DND-41 (cell line): ENCODE data around the gene CCDC102B.

Experiments used
- ATAC-seq: fragments of 200-7000 bp; cut with Tn5 transposase; 3 replicates; pipeline ENCODE4 v1.9.1; 2021; ENCODE audit warnings: low read depth; ENCODE audit not compliant: insufficient read depth
- DNase-seq: peaks from one replicate; pipeline ENCODE4 v3.0.0-alpha.2; 2020
- H2AFZ ChIP-seq: 2 replicates; pipeline ENCODE4 v1.6.0; 2012; ENCODE audit warnings: low read depth, low read length
- H3K27ac ChIP-seq: 2 replicates; pipeline ENCODE4 v1.5.1; 2012; ENCODE audit warnings: low read length, inconsistent platforms
- H3K27me3 ChIP-seq: fragments of 200-600 bp; sonication (generic); 2 replicates; pipeline ENCODE4 v1.6.0; 2012; ENCODE audit warnings: low read length, mild to moderate bottlenecking, inconsistent platforms; ENCODE audit not compliant: insufficient read depth, poor library complexity
- H3K36me3 ChIP-seq: 2 replicates; pipeline ENCODE4 v1.5.1; 2012; ENCODE audit warnings: low read length, inconsistent platforms; ENCODE audit not compliant: insufficient read depth
- H3K4me1 ChIP-seq: 2 replicates; pipeline ENCODE4 v1.5.1; 2012; ENCODE audit warnings: mild to moderate bottlenecking, low read length; ENCODE audit not compliant: insufficient read depth
- H3K4me2 ChIP-seq: 2 replicates; pipeline ENCODE4 v1.6.0; 2012; ENCODE audit warnings: mild to moderate bottlenecking, moderate library complexity, low read length, inconsistent platforms; ENCODE audit not compliant: insufficient read depth
- H3K4me3 ChIP-seq, 2 experiments: fragments of 200-600 bp in 1 of 2; shearing (Covaris generic) in 1 of 2; 2 replicates each; pipeline ENCODE4 v1.5.1; 2012 to 2016; ENCODE audit warnings: inconsistent platforms in 2 of 2, low read length in 2 of 2, mild to moderate bottlenecking in 2 of 2, low read depth in 1 of 2, moderate library complexity in 1 of 2
- H3K79me2 ChIP-seq: 2 replicates; pipeline ENCODE4 v1.6.0; 2012; ENCODE audit warnings: low read length, inconsistent platforms; ENCODE audit not compliant: insufficient read depth
- H3K9ac ChIP-seq: 2 replicates; pipeline ENCODE4 v1.6.0; 2012; ENCODE audit warnings: low read depth, mild to moderate bottlenecking, inconsistent platforms, low read length, moderate library complexity
- H3K9me3 ChIP-seq: 2 replicates; pipeline ENCODE4 v1.5.1; 2012; ENCODE audit warnings: low read length, moderate library complexity, mild to moderate bottlenecking, inconsistent platforms; ENCODE audit not compliant: insufficient read depth, severe bottlenecking
- H4K20me1 ChIP-seq: 2 replicates; pipeline ENCODE4 v1.6.0; 2012; ENCODE audit warnings: low read length; ENCODE audit not compliant: insufficient read depth
- CTCF ChIP-seq: IDR thresholded peaks from 2 replicates; pipeline ENCODE4 v1.5.1; 2012; ENCODE audit warnings: borderline replicate concordance, low read length, moderate library complexity, mild to moderate bottlenecking; ENCODE audit not compliant: poor library complexity, severe bottlenecking; ENCODE audit errors: extremely low read depth
- EZH2 ChIP-seq: IDR thresholded peaks from 3 replicates; pipeline ENCODE4 v1.6.1; 2012; ENCODE audit warnings: borderline replicate concordance, low read depth, mild to moderate bottlenecking, moderate library complexity, low read length, inconsistent platforms; ENCODE audit not compliant: severe bottlenecking

Gene CCDC102B

GRCh38 chr18:68793951-68794350 lies 3.9 kb upstream of the CCDC102B start:
- Histone ChIP-seq H2AFZ (no peak overlapping the region), H3K4me1 (no peaks in the 10 kb centered on the region), H3K4me3 (no peak overlapping the region), H3K36me3 (no peaks in the 10 kb centered on the region), H4K20me1 (no peaks in the 10 kb centered on the region), H3K27me3 (no peaks in the 10 kb centered on the region), H3K79me2 (no peaks in the 10 kb centered on the region), H3K27ac (no peak overlapping the region), H3K4me2 (no peak overlapping the region), H3K9ac (no peak overlapping the region), H3K9me3 (no peaks in the 10 kb centered on the region)
- no peak for DNase-seq
- TF ChIP-seq CTCF (no peak), EZH2 (no peak)
- no peak for ATAC-seq

GRCh38 chr18:68796936-68797690 lies 767 bp upstream of the CCDC102B start:
- TF ChIP-seq EZH2: no peak
- TF ChIP-seq CTCF: no peak
- Histone ChIP-seq H3K27me3 (no peaks in the 10 kb centered on the region), H3K4me2 (no peak overlapping the region), H3K4me1 (no peaks in the 10 kb centered on the region), H3K9ac (no peak overlapping the region), H3K4me3 (no peak overlapping the region), H4K20me1 (no peaks in the 10 kb centered on the region), H3K9me3 (no peaks in the 10 kb centered on the region), H2AFZ (no peak overlapping the region), H3K27ac (no peak overlapping the region), H3K79me2 (no peaks in the 10 kb centered on the region), H3K36me3 (no peaks in the 10 kb centered on the region)
- DNase-seq (no peak), ATAC-seq (no peak)

GRCh38 chr18:68800075-68800474 lies 2.2 kb downstream of the CCDC102B start:
- no peak for DNase-seq
- no peak for ATAC-seq
- no peak for TF ChIP-seq EZH2
- TF ChIP-seq CTCF: no peak
- Histone ChIP-seq H3K79me2 (no peaks in the 10 kb centered on the region), H2AFZ (no peak overlapping the region), H3K4me2 (no peak overlapping the region), H3K4me1 (no peaks in the 10 kb centered on the region), H4K20me1 (no peaks in the 10 kb centered on the region), H3K27ac (no peak overlapping the region), H3K36me3 (no peaks in the 10 kb centered on the region), H3K27me3 (no peaks in the 10 kb centered on the region), H3K4me3 (no peak overlapping the region), H3K9ac (no peak overlapping the region), H3K9me3 (no peaks in the 10 kb centered on the region)
